Muscle of leg (tissue), 16 donors: ENCODE data around the gene E2F4. TPM values are rescaled to one million over a fixed set of nuclear protein-coding genes. Genes with fewer than 3 reads are reported as not detected.
A peak's percentile ranks its signal among the peaks of the same experiment; 100 is the strongest.

Experiments used
- DNase-seq: peaks from one replicate; pipeline ENCODE4 v3.0.0; 2013
- H3K27ac ChIP-seq: one replicate; pipeline ENCODE4 v1.5.1; 2013; ENCODE audit warnings: mild to moderate bottlenecking, low read length, control low read depth
- H3K27me3 ChIP-seq: one replicate; pipeline ENCODE4 v1.6.1; 2013; ENCODE audit warnings: low read length; ENCODE audit not compliant: control insufficient read depth, insufficient read depth
- H3K36me3 ChIP-seq: one replicate; pipeline ENCODE4 v1.6.1; 2013; ENCODE audit warnings: low read length; ENCODE audit not compliant: control insufficient read depth, insufficient read depth
- H3K4me1 ChIP-seq: one replicate; pipeline ENCODE4 v1.6.1; 2013; ENCODE audit warnings: low read length; ENCODE audit not compliant: control insufficient read depth, insufficient read depth
- H3K4me3 ChIP-seq: one replicate; pipeline ENCODE4 v1.5.1; 2013; ENCODE audit warnings: low read length, control low read depth
- H3K9me3 ChIP-seq: replicated peaks from 2 replicates; pipeline ENCODE4 v1.6.1; 2013; ENCODE audit warnings: low read depth, low read length; ENCODE audit not compliant: control insufficient read depth
- whole genome bisulfite sequencing: methylation state at CpG from one replicate; pipeline ENCODE4 v1.1.5; 2013; ENCODE audit warnings: missing lambda C conversion rate; ENCODE audit not compliant: insufficient coverage; 5-methylcytosine and 5-hydroxymethylcytosine counted together
- long read RNA-seq, 11 donors: transcript quantifications; one replicate each; lab custom pipeline, GENCODE V29; 2026
- polyA plus RNA-seq, 8 donors: library from polyadenylated mRNA; unstranded; fragments of 120-200 nt; gene quantifications; one replicate each; pipeline versions ENCODE4 v1.2.1 to v1.2.3, GENCODE V29; 2013; ENCODE audit warnings: inconsistent platforms in 1 of 8, low replicate concordance in 1 of 8; ENCODE audit not compliant: insufficient read length in 8 of 8, insufficient read depth in 1 of 8
- total RNA-seq: library from RNA; stranded (reverse); fragments of 120-200 nt; gene quantifications from one replicate; pipeline ENCODE4 v1.2.4, GENCODE V29; 2013

The E2F4 gene
- 28.1 TPM for total RNA-seq
- 10 to 100 TPM; 41.8 to 51.1 (median 46.7) TPM for polyA plus RNA-seq
- long read RNA-seq, donor 1, partial matches to known transcripts, result 0 of 5 reads
- long read RNA-seq, donor 1, other reads (novel, unspliced or antisense), result 0 of 5 reads
- long read RNA-seq, donor 2, partial matches to known transcripts, result 0 of 3 reads
- long read RNA-seq, donor 2, other reads (novel, unspliced or antisense), result 0 of 3 reads
- long read RNA-seq, donor 3, transcript E2F4-201 (10 exons, 2,096 nt), result major isoform, 11 of 11 reads
- long read RNA-seq, donor 3, partial matches to known transcripts, result 0 of 11 reads
- long read RNA-seq, donor 3, other reads (novel, unspliced or antisense), result 0 of 11 reads
- long read RNA-seq, donor 4, partial matches to known transcripts, result 0 of 4 reads
- long read RNA-seq, donor 4, other reads (novel, unspliced or antisense), result 0 of 4 reads
- long read RNA-seq, donor 5, transcript E2F4-201 (10 exons, 2,096 nt), result major isoform, 11 of 19 reads
- long read RNA-seq, donor 5, partial matches to known transcripts, result 8 of 19 reads
- long read RNA-seq, donor 5, other reads (novel, unspliced or antisense), result 0 of 19 reads
- long read RNA-seq, donor 6, transcript E2F4-201 (10 exons, 2,096 nt), result major isoform, 9 of 11 reads
- long read RNA-seq, donor 6, partial matches to known transcripts, result 0 of 11 reads
- long read RNA-seq, donor 6, other reads (novel, unspliced or antisense), result 0 of 11 reads
- long read RNA-seq, donor 7, transcript E2F4-201 (10 exons, 2,096 nt), result major isoform, 9 of 13 reads
- long read RNA-seq, donor 7, partial matches to known transcripts, result 0 of 13 reads
- long read RNA-seq, donor 7, other reads (novel, unspliced or antisense), result 0 of 13 reads
- long read RNA-seq, donor 8, transcript E2F4-201 (10 exons, 2,096 nt), result major isoform, 5 of 7 reads
- long read RNA-seq, donor 8, partial matches to known transcripts, result 0 of 7 reads
- long read RNA-seq, donor 8, other reads (novel, unspliced or antisense), result 0 of 7 reads
- long read RNA-seq, donor 9, transcript E2F4-201 (10 exons, 2,096 nt), result major isoform, 6 of 7 reads
- long read RNA-seq, donor 9, partial matches to known transcripts, result 0 of 7 reads
- long read RNA-seq, donor 9, other reads (novel, unspliced or antisense), result 0 of 7 reads
- long read RNA-seq, donor 10, transcript E2F4-201 (10 exons, 2,096 nt), result major isoform, 8 of 9 reads
- long read RNA-seq, donor 10, partial matches to known transcripts, result 0 of 9 reads
- long read RNA-seq, donor 10, other reads (novel, unspliced or antisense), result 0 of 9 reads
- long read RNA-seq, donor 11, transcript E2F4-201 (10 exons, 2,096 nt), result major isoform, 5 of 7 reads
- long read RNA-seq, donor 11, partial matches to known transcripts, result 0 of 7 reads
- long read RNA-seq, donor 11, other reads (novel, unspliced or antisense), result 0 of 7 reads

DNA sequence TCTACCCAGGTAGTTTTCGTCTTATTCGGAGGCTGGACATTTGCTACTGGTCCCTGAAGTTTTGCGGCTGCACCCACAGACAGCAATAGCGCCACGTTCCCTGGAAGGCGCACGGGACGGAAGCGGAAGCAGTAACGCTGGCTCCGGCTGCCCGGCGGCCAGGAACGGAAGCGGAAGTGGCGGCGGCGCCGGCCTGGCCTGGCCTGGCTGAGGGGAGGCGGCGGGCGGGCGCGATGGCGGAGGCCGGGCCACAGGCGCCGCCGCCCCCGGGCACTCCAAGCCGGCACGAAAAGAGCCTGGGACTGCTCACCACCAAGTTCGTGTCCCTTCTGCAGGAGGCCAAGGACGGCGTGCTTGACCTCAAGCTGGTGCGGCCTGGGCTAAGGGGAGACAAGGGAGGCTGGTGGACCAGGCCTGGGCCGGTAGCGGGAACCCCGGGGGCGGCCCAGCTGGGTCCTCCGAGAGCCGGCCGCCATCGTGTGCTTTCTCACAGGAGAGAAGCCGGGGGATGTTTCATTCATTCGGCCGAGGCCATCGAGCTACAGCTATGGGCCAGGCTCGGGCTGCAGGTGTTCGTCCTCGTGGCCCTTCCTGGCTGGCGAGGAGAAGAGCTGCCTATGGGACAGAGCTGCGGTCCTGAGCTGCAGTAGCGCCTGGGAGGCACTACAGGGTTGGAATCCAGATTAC, at the start of gene E2F4:
TSS of gene E2F4 (plus strand) at position 161 of the 687 bp plus-strand sequence. CDS start at position 234, 73 bp downstream.
- WGBS, result under 1% methylated on average over 54 of the region's 54 CpGs
- Histone ChIP-seq H3K27ac (peak within 1 kb of the TSS; percentile 38), H3K4me3 (peak within 1 kb of the TSS; percentile 95), H3K4me1 (peaks cover 61% of the 10 kb centered on the region), H3K36me3 (peaks cover 39% of the 10 kb centered on the region), H3K9me3 (no peaks in the 10 kb centered on the region), H3K27me3 (no peaks in the 10 kb centered on the region)
- DNase-seq, result peak; percentile 97

- peaks cover 89% of the 10 kb centered on the region for H3K36me3 ChIP-seq
- no peak overlapping the region for H3K4me3 ChIP-seq
- no peak for DNase-seq
- no peaks in the 10 kb centered on the region for H3K9me3 ChIP-seq
- H3K4me1 ChIP-seq, result no peaks in the 10 kb centered on the region
- WGBS, result 92% methylated on average over 7 of the region's 9 CpGs
- no peaks in the 10 kb centered on the region for H3K27me3 ChIP-seq
- no peak overlapping the region for H3K27ac ChIP-seq
Measured at GRCh38 chr16:67142342-67142741, 49.6 kb upstream of the E2F4 start.

DNA sequence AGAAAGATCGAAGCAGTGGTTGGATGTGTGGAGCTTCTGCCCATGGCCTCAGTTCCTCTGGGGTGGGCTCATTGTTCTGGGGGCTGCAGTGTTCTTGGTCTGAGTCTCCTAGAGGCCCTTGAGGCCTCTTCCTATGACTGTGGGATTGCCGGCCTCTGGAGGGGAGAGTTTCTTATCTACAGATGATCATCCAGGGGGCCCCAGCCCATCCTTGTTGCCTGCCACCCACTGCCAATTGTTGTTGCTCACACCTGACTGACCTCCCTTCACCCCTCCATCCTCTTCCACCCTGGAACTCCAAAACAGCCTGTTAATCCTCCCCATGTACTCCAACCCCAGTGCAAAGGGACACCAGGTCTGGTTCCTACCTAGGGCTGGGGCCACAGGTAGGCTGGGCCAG, 47.0 kb upstream of the E2F4 start:
- no peak overlapping the region for H3K27ac ChIP-seq
- no peak for DNase-seq
- 100% methylated on average over 1 of the region's 2 CpGs for WGBS

GRCh38 chr16:67145746-67146145, 46.2 kb upstream of the E2F4 start:
- WGBS, result no CpG with 5 or more reads among the region's 2 CpGs
- Histone ChIP-seq H3K27ac (no peak overlapping the region), H3K4me3 (no peak overlapping the region), H3K27me3 (peaks cover 15% of the 10 kb centered on the region), H3K9me3 (no peaks in the 10 kb centered on the region), H3K36me3 (peaks cover 79% of the 10 kb centered on the region), H3K4me1 (peaks cover 6% of the 10 kb centered on the region)
- no peak for DNase-seq

More for the DNA sequence above, 47.0 kb upstream of the E2F4 start:
- peaks cover 2% of the 10 kb centered on the region for H3K4me1 ChIP-seq
- H3K36me3 ChIP-seq, result peaks cover 87% of the 10 kb centered on the region
- H3K27me3 ChIP-seq, result peaks cover 12% of the 10 kb centered on the region
- H3K9me3 ChIP-seq, result no peaks in the 10 kb centered on the region
- no peak overlapping the region for H3K4me3 ChIP-seq

DNA sequence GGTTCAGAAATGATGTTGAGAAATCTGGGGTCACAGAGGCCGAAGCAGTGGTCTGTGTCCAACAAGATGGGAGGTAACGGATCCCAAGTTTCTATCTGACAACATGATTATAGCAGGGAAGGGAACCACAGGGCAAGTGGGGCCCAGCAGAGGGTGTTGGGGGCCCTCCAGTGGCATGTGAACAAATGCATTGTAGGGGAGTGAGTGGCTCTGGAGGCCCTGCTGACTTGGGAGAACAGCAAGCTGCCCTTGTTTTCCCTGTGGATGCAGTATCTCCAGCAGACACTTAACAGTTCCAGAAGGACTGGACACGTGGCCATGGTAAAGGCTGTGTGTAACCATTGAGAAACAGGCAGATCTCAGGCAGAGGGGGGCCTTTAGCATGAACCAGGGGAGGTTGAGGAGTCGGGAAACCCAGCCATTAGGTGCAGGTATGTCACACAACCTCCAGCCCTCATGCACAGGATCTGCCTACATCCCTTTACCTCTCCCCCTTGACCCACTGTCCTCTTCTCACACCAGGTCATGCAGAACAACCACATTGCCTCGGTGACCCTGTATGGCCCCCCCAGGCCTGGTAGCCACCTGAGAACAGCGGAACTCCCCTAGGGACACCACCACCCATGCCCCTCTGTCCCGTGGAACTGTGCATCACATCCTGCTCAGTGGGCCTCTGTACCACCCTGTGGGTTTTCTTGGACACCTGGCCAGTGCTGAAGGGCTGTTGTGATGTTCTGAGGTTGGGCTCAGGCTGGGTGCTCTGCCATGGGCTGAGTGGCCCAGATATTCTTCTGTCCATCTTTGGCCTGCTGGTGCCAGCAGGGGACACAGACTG, 45.2 kb upstream of the E2F4 start:
- Histone ChIP-seq H3K4me1 (peaks cover 16% of the 10 kb centered on the region), H3K36me3 (peaks cover 69% of the 10 kb centered on the region), H3K27ac (no peak overlapping the region), H3K27me3 (peaks cover 25% of the 10 kb centered on the region), H3K9me3 (no peaks in the 10 kb centered on the region), H3K4me3 (no peak overlapping the region)
- no peak for DNase-seq
- 91% methylated on average over 6 of the region's 7 CpGs for WGBS

DNA sequence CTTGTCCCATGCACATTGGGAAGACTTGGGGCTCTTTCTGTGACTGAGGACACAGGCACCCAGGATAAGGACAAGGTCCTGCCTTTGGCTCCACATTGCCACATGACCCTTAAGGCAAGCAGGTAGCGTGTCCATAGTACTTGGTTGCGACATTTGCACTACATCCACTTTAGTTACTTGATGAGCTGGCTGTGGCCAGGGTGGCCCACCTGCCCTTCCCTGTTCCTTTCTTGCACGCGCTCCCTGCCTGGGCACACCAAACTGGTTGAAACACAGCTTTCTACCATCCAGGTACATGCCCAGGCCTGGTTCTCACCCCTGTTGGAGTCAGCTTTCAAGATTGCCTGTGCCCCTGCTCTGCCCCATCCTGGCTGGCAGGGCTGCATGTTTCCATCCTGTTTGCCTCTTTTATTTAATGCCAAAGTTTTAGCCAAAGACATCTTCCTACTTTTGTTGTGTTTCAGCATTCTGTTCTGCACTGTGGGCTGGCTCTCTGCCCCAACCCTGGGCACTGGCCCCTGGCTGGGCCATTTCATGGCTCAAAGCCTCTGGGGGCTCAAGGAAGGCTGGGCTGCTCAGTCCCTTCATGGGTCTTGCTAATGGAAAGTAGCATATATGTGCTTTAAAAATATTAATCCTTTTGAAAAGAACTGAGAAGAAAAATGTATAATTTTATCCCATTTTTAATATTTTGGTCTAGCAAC, 44.4 kb upstream of the E2F4 start:
- WGBS, result 97% methylated on average over 4 of the region's 4 CpGs
- no peaks in the 10 kb centered on the region for H3K9me3 ChIP-seq

GRCh38 chr16:67148221-67148620, 43.7 kb upstream of the E2F4 start:
- 100% methylated on average over 2 of the region's 2 CpGs for WGBS
- peaks cover 56% of the 10 kb centered on the region for H3K36me3 ChIP-seq

More for the DNA sequence above, 44.4 kb upstream of the E2F4 start:
- H3K27ac ChIP-seq, result no peak overlapping the region
- DNase-seq, result no peak
- peaks cover 18% of the 10 kb centered on the region for H3K4me1 ChIP-seq
- no peak overlapping the region for H3K4me3 ChIP-seq
- peaks cover 61% of the 10 kb centered on the region for H3K36me3 ChIP-seq
- peaks cover 30% of the 10 kb centered on the region for H3K27me3 ChIP-seq

DNA sequence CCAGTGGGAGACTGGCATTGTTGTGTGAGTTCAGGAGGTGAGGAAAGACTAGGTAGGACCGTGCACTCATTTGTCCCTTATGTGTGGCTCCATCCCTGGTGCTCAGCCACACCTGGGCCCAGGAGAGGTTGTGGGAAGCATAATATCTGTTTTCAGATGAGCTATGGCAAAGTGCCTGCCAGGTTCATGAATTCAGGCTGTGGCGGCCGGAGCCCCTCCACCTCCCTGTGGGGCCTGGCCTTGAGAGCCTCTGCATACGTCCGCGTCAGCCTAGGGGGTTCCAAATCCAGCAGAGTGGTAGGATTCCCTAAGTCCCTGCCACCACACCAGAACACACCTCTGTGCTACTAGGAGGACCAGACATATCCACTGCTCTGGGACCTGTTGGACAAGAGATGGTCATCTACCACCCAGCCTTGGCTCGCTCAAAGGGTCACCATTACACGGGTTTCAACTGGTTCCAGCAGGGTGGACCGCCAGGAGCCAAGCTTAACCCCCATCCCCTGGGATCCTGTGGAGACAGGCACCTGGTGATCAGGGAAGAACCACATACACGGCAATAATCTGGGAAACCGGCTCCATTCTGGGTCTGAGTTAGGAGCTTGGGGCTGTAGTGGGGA, 43.2 kb upstream of the E2F4 start:
- no peak for DNase-seq
- Histone ChIP-seq H3K9me3 (no peaks in the 10 kb centered on the region), H3K27ac (no peak overlapping the region), H3K4me1 (peaks cover 18% of the 10 kb centered on the region), H3K36me3 (peaks cover 52% of the 10 kb centered on the region), H3K27me3 (peaks cover 40% of the 10 kb centered on the region), H3K4me3 (no peak overlapping the region)
- 75% methylated on average over 7 of the region's 11 CpGs for WGBS

More at GRCh38 chr16:67148221-67148620, 43.7 kb upstream of the E2F4 start:
- Histone ChIP-seq H3K4me3 (no peak overlapping the region), H3K4me1 (peaks cover 18% of the 10 kb centered on the region), H3K27ac (no peak overlapping the region), H3K9me3 (no peaks in the 10 kb centered on the region), H3K27me3 (peaks cover 37% of the 10 kb centered on the region)
- DNase-seq, result no peak
